Central memory CD8-positive, alpha-beta T cell (primary cell): ENCODE measurements around the gene GABRB2.

Experiments used
- ATAC-seq: fragments of 150-1000 bp; cut with Tn5 transposase; replicated peaks from 2 replicates; pipeline ENCODE4 v1.10.0; 2022; ENCODE audit warnings: mild to moderate bottlenecking, moderate FRiP score, moderate number of reproducible peaks; ENCODE audit not compliant: poor library complexity, severe bottlenecking; ENCODE audit errors: extremely low read depth
- DNase-seq, 2 donors: peaks; one replicate each; pipeline ENCODE4 v3.0.0; 2021; ENCODE audit warnings: low spot score in 2 of 2
- H3K27ac Mint-ChIP-seq: one replicate; pipeline ENCODE4 v1.8.0; 2022; ENCODE audit warnings: low read depth, mild to moderate bottlenecking, moderate library complexity, mixed read lengths
- H3K27me3 Mint-ChIP-seq: one replicate; pipeline ENCODE4 v1.8.0; 2022; ENCODE audit warnings: mixed read lengths
- H3K36me3 Mint-ChIP-seq: one replicate; pipeline ENCODE4 v1.8.0; 2022; ENCODE audit warnings: mild to moderate bottlenecking, moderate library complexity, mixed read lengths; ENCODE audit not compliant: insufficient read depth
- H3K4me1 Mint-ChIP-seq: one replicate; pipeline ENCODE4 v1.8.0; 2022; ENCODE audit warnings: mixed read lengths
- H3K4me3 Mint-ChIP-seq: one replicate; pipeline ENCODE4 v1.8.0; 2022; ENCODE audit warnings: mild to moderate bottlenecking, moderate library complexity, mixed read lengths
- H3K9me3 Mint-ChIP-seq: one replicate; pipeline ENCODE4 v1.8.0; 2022; ENCODE audit warnings: mixed read lengths

The GABRB2 gene

DNA sequence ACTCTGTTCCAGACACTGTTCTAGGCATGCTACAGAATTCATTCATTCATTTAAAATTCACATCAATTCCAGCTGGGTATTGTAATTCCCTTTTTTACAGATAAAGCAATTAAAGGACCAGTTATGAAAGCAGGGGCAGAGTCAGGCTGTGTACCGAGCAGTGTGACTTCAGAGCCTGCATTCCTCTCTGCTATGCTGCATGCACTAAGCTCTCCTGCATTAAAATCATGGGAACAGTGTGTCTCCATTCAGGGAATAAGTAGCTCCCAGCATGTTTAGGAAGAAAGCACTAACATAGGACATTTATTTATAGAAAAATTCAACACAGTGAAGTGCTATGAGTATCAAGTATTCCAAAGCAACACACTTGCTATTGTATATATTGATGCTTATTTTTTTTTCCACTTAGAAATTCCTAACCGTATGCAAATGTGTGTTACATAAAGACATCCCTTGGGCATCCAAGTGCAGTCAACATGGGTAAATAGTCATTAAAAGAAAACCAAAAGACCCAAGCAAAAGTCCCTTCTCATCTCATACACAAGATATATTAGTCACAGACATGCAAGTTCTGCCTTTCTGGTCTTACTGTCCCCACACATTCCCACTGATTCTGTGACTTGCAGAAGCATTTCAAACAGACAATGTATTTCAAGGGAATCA, 173.7 kb downstream of the GABRB2 start:
- Mint-ChIP-seq H3K9me3 (no peaks in the 10 kb centered on the region), H3K27me3 (no peaks in the 10 kb centered on the region), H3K27ac (no peak overlapping the region), H3K36me3 (no peaks in the 10 kb centered on the region), H3K4me3 (no peak overlapping the region), H3K4me1 (no peaks in the 10 kb centered on the region)
- ATAC-seq (no peak), DNase-seq (no peak)

DNA sequence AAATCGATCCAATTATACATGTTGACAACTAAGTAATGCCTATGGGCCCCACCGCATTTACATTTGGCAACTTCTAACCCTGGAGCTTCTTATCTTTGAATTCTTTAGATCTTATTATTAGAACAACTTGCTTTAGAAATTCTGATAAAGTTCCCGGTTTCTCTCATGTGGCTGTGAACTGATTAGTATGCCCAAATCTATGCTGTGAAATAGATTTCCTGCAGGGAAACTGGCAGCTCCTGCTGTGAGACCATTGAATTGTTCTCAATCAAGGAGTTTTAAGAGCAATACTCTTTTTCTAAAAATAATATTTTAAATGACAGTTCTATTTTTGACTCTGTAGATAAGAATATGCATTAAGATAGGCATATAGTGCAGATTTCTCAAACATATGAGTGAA, 177.5 kb downstream of the GABRB2 start:
- Mint-ChIP-seq H3K4me1 (no peaks in the 10 kb centered on the region), H3K9me3 (no peaks in the 10 kb centered on the region), H3K36me3 (no peaks in the 10 kb centered on the region), H3K4me3 (no peak overlapping the region), H3K27me3 (no peaks in the 10 kb centered on the region), H3K27ac (no peak overlapping the region)
- DNase-seq (no peak), ATAC-seq (no peak)

DNA sequence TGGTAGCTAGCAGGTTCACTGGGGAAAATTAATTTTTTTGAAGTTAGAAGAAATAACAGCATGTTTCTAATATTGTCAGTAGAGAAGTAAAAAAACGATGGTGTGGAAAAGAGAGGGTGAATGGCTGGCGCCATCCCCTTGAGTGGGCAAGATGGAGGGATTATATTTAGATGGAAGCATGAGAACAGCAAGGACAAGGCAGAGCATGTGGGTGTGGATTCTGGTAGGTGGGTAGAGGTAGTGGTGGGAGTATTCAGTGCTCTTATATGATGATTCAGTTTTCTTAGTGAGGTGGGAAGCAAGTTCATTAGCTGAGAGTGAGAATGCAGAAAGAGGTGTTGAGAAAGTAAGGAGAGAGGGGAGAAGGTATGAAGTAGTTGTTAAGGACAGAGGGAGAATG, 188.1 kb downstream of the GABRB2 start:
- Mint-ChIP-seq H3K36me3 (no peaks in the 10 kb centered on the region), H3K9me3 (no peaks in the 10 kb centered on the region), H3K4me3 (no peak overlapping the region), H3K27ac (no peak overlapping the region), H3K27me3 (no peaks in the 10 kb centered on the region), H3K4me1 (no peaks in the 10 kb centered on the region)
- DNase-seq, result no peak
- ATAC-seq, result no peak

DNA sequence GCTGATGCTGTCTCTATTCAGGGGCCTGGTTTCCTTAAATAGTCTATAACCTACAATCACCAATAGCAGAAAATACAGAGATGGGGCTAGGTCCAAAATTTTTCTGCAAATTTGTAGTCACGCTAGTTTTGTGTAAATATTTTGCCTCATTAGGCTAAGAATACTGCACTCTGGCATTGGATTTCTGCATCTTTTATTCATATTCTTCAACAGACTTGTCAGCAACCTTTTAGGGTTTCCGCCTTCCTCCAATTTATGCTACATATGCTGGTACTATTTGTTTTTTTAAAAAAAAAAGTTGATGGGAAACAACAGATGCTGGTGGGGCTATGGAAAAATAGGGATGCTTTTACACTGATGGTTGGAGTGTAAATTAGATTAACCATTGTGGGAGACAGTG, 202.3 kb downstream of the GABRB2 start:
- no peak for ATAC-seq
- Mint-ChIP-seq H3K36me3 (no peaks in the 10 kb centered on the region), H3K27ac (no peak overlapping the region), H3K27me3 (no peaks in the 10 kb centered on the region), H3K9me3 (peaks cover 5% of the 10 kb centered on the region), H3K4me3 (no peak overlapping the region), H3K4me1 (no peaks in the 10 kb centered on the region)
- DNase-seq, result no peak

DNA sequence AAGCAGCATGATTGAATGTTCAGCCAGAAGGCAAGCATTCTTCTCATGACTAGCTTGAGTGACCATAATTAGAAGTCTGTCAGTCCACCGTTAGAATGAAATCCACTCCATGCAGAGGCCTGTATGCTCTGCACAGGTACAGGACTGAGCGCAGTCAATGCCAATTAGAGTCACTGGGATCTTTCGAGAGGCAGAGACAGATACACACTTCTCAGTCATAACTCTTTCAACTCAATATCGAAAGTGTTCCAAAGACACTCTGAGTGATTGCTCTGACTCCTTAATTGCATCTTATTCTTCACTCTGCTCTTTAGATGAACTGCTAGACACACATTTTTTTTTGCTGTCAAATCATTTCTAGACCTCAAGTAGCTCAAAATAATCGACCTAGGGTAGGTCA, 203.6 kb downstream of the GABRB2 start:
- Mint-ChIP-seq H3K9me3 (peaks cover 5% of the 10 kb centered on the region), H3K4me3 (no peak overlapping the region)
- ATAC-seq, result no peak

DNA sequence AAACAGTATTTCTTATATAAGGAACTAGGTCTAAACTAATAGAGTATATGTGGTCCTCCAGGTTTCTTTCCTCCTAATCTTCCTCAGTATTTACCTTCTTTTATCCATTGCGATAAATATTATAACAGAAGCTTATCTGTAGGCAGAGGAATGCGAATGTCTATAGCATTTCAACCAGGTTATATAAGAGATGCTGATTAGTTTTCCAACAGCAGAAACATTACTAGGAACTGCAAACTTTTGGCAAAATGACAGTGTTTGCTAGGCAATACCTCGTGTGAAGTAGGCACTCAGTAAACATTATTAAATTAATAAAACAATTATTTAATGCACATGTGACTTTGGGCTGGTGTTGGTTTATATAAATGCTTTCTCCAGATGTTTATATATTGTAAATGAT, 206.5 kb downstream of the GABRB2 start:
- Mint-ChIP-seq H3K27me3 (no peaks in the 10 kb centered on the region), H3K36me3 (no peaks in the 10 kb centered on the region), H3K4me3 (no peak overlapping the region), H3K9me3 (no peaks in the 10 kb centered on the region), H3K27ac (no peak overlapping the region), H3K4me1 (no peaks in the 10 kb centered on the region)
- DNase-seq (no peak), ATAC-seq (no peak)

More for the DNA sequence above, 203.6 kb downstream of the GABRB2 start:
- no peak for DNase-seq
- no peak overlapping the region for H3K27ac Mint-ChIP-seq
- H3K36me3 Mint-ChIP-seq, result no peaks in the 10 kb centered on the region
- H3K27me3 Mint-ChIP-seq, result no peaks in the 10 kb centered on the region
- H3K4me1 Mint-ChIP-seq, result no peaks in the 10 kb centered on the region

DNA sequence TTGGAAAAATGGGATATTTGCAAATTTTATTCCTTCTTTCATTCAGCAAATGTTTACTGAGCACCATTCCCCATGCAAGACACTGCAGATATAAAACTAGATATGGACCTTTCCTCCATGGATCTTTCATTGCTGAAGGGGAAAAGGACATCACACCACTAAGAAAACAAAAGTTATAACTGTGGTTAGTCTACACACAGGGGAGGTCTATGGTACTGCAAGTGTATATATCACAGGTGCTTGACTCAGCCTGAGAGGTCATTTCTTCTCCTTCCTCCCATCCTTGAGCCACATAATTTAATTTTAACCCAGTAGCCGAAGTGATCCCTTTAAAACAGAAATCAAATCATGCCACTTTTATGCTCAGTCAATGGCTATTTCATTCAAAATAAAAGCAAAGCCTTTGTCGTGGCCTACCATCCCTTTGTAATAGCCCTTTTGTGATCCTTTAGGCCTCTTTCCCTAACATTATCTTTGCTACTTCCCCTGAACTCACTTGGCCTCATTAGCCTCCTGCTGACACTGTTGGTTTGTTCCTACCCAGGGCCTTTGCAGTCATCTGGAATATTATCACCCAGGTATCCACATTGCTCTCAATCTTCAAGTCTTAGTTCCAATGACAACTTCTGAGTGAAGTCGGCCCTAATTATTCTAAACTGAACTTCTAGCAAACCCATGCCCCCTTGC, 213.2 kb downstream of the GABRB2 start:
- no peaks in the 10 kb centered on the region for H3K27me3 Mint-ChIP-seq
- ATAC-seq, result no peak
- no peak overlapping the region for H3K4me3 Mint-ChIP-seq
- no peak for DNase-seq
- no peaks in the 10 kb centered on the region for H3K4me1 Mint-ChIP-seq
- no peak overlapping the region for H3K27ac Mint-ChIP-seq
- peaks cover 6% of the 10 kb centered on the region for H3K9me3 Mint-ChIP-seq
- no peaks in the 10 kb centered on the region for H3K36me3 Mint-ChIP-seq

DNA sequence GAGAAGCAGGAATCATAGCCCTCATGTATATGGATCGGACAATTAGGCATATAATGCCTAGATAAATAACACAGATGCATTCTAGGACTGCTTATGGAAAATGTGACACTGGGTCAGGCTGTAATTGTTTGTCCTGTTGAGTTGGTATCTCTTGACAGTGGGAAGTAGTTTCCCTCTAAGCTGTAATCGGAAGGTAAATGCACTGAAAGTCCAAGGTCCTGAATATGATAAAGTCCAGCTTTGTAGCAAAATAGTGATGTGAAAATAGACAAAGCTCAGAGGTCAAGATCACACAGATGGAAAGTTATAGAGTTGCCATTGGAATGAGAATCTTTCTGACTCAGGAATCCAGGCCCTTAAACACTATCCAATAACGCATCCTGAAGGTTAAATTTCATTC, 214.2 kb downstream of the GABRB2 start:
- DNase-seq, result no peak
- no peaks in the 10 kb centered on the region for H3K4me1 Mint-ChIP-seq
- H3K4me3 Mint-ChIP-seq, result no peak overlapping the region
- no peaks in the 10 kb centered on the region for H3K27me3 Mint-ChIP-seq
- no peaks in the 10 kb centered on the region for H3K36me3 Mint-ChIP-seq
- no peak for ATAC-seq
- H3K27ac Mint-ChIP-seq, result no peak overlapping the region
- H3K9me3 Mint-ChIP-seq, result peaks cover 6% of the 10 kb centered on the region

DNA sequence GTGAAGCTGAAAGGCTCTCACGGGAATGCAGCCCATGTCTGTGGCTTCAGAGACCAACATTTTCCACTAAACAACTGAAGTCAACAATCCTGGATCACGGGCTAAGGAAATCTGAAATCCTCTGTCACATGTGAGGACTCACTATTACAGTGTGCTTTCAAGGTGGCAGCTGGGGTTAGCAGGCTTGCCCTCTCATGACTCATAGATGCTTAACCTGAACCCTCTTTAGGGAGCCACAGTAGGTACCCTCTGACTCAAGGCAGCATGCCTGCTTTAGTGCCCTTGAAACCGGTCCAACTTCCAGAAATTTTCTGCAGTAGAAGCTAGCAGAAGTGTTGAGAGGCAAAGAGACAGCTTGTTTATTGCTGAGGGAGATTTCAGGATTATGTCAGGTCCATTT, 232.5 kb downstream of the GABRB2 start:
- Mint-ChIP-seq H3K9me3 (no peaks in the 10 kb centered on the region), H3K36me3 (no peaks in the 10 kb centered on the region), H3K27ac (no peak overlapping the region), H3K4me1 (no peaks in the 10 kb centered on the region), H3K27me3 (no peaks in the 10 kb centered on the region), H3K4me3 (no peak overlapping the region)
- DNase-seq (no peak), ATAC-seq (no peak)

DNA sequence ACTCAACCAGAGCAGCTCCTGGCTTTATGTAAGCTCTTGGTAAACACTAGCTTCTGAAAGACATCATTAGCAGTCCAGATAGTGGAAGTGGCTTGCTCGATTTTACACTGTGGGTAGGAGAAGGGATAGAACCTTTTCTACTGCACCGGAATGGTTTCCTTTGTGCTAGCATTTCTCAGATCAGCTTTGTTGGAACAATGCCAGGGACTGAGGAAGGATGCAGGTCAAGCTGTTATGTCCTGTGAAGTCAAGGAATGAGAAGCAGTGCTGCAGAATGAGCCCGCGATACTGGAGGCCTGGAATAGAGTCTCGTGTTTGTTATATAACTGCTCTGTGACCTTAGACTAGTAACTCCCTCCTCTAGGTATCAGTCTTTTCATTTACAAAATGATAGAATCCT, 233.6 kb downstream of the GABRB2 start:
- Mint-ChIP-seq H3K4me3 (no peak overlapping the region), H3K36me3 (no peaks in the 10 kb centered on the region), H3K4me1 (no peaks in the 10 kb centered on the region), H3K27ac (no peak overlapping the region), H3K27me3 (no peaks in the 10 kb centered on the region), H3K9me3 (no peaks in the 10 kb centered on the region)
- ATAC-seq (no peak), DNase-seq (no peak)

DNA sequence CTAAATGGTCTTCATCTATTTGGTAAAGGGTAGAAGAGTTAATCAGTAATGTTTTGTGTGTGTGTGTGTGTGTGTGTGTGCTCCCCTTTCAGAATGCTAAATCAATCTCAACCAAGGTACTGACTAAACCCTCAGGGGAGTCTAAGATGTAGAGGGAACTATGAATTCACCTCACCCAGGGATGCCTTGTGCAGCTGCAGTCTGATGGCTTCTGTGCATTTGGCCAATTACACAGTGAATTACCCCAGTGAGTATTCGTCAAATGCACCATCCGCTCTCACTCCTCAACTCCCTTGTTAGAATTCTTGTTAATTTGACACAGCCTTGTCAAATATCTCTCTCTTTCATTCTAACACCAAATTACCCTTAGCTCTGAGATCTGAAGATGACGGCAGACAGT, 234.6 kb downstream of the GABRB2 start:
- Mint-ChIP-seq H3K4me1 (no peaks in the 10 kb centered on the region), H3K9me3 (no peaks in the 10 kb centered on the region), H3K4me3 (no peak overlapping the region), H3K36me3 (no peaks in the 10 kb centered on the region), H3K27ac (no peak overlapping the region), H3K27me3 (no peaks in the 10 kb centered on the region)
- no peak for ATAC-seq
- no peak for DNase-seq

DNA sequence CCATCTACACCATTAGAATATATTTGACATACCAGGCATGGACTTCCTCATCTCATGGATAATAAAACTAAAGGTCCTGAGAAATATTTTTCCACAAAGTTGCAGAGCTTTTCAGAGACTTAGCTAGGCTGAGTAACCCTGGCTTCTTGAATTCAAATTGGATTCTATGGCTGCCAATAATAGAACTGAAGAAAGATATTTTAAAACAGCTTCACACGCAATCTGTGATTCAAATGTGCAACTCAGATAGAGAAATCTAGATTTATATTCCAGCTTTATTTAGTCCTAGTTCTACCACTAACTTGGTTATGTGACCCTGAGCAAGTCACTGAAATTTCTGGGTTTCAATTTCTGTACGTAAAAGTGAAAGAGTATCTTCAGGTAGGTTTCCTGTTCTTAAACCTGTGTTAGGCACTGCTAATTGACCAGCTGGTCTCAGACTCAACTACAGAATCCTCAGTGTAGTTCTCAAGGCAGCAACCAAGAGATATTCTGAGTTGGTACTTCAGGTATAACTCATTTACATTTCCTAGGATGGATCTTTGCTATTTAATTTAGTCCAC, 235.3 kb downstream of the GABRB2 start:
- no peak overlapping the region for H3K27ac Mint-ChIP-seq
- no peaks in the 10 kb centered on the region for H3K27me3 Mint-ChIP-seq
- DNase-seq, result no peak
- ATAC-seq, result no peak
- H3K9me3 Mint-ChIP-seq, result no peaks in the 10 kb centered on the region
- H3K4me3 Mint-ChIP-seq, result no peak overlapping the region
- H3K36me3 Mint-ChIP-seq, result no peaks in the 10 kb centered on the region
- no peaks in the 10 kb centered on the region for H3K4me1 Mint-ChIP-seq

DNA sequence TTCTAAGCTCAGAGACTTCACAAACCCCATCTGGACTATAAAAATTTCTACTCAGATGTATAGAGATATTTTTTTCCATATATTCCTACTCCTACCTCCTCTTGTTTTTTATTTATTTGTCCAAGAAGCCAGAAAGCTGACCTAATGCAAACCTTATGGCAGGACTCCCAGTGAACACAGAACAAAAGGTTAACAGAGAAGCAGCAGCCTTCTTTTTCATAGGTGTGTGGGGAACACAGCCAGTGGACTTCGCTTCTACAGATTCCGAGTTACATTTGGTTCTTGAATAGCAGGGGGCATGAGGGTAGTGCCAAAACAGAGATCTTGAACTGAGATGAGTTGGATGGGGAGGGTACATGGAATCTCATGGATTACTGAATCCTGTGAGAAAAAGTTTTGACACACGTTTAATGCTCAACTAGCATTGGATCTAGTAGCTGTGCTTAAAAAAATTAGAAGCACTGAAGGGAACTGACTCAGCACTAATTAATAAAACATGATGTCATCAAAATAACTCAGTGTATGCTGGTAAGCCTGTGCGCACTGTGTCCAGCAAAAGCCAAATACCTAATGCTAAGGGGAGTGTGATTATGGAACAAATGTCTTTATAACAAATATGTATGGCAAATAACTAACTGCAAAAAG, 240.1 kb downstream of the GABRB2 start:
- Mint-ChIP-seq H3K27me3 (no peaks in the 10 kb centered on the region), H3K27ac (no peak overlapping the region), H3K4me1 (no peaks in the 10 kb centered on the region), H3K9me3 (no peaks in the 10 kb centered on the region), H3K4me3 (no peak overlapping the region), H3K36me3 (no peaks in the 10 kb centered on the region)
- DNase-seq (no peak), ATAC-seq (no peak)
